Measurements from ENCODE around the gene PRMT9. TPM values are rescaled to one million over a fixed set of nuclear protein-coding genes. Genes with fewer than 3 reads are reported as not detected.

Gene PRMT9
- total RNA-seq, 3 donors from 2014 or later (not counting 1 experiment from before 2014, with no cell fraction given), result 13.4 to 16.6 (median 13.7) TPM

GRCh38 chr4:147596377-147596776 lies 87.6 kb downstream of the PRMT9 start:
- ATAC-seq (no peak), DNase-seq (peak in 1 of 2 donors; percentile 15)
- 73% methylated on average over 1 of the region's 1 CpG for WGBS (ENCODE audit: insufficient coverage)
- Mint-ChIP-seq H3K9me3 (no peaks in the 10 kb centered on the region), H3K4me1 (no peaks in the 10 kb centered on the region), H3K27me3 (ENCODE audit: low read depth in 2 of 2) (peaks cover 10 to 18% of the 10 kb centered on the region in 2 donors), H3K4me3 (no peak overlapping the region), H3K36me3 (no peaks in the 10 kb centered on the region), H3K27ac (no peak overlapping the region)
- intact Hi-C loops (cut with micrococcal nuclease), result no loop called here
- Histone ChIP-seq H3K27ac (ENCODE audit: low read length) (no peak overlapping the region), H3K9me3 (ENCODE audit: control insufficient read depth, insufficient read depth, low read length) (no peaks in the 10 kb centered on the region), H3K4me1 (ENCODE audit: control insufficient read depth, insufficient read depth, low read length) (no peaks in the 10 kb centered on the region), H3K4me3 (ENCODE audit: low read length) (no peak overlapping the region), H3K27me3 (ENCODE audit: control insufficient read depth, insufficient read depth, low read length) (no peaks in the 10 kb centered on the region), H3K36me3 (ENCODE audit: control insufficient read depth, insufficient read depth, low read length) (no peaks in the 10 kb centered on the region)
- TF ChIP-seq, protein P1, sequence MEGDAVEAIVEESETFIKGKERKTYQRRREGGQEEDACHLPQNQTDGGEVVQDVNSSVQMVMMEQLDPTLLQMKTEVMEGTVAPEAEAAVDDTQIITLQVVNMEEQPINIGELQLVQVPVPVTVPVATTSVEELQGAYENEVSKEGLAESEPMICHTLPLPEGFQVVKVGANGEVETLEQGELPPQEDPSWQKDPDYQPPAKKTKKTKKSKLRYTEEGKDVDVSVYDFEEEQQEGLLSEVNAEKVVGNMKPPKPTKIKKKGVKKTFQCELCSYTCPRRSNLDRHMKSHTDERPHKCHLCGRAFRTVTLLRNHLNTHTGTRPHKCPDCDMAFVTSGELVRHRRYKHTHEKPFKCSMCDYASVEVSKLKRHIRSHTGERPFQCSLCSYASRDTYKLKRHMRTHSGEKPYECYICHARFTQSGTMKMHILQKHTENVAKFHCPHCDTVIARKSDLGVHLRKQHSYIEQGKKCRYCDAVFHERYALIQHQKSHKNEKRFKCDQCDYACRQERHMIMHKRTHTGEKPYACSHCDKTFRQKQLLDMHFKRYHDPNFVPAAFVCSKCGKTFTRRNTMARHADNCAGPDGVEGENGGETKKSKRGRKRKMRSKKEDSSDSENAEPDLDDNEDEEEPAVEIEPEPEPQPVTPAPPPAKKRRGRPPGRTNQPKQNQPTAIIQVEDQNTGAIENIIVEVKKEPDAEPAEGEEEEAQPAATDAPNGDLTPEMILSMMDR (IDR thresholded peaks at IDR 0.05), result no peak

GRCh38 chr4:147594578-147594977 lies 89.4 kb downstream of the PRMT9 start:
- intact Hi-C loops (cut with micrococcal nuclease), result loop anchor here (5.0 kb wide), 1 partner anchor 432 kb away; no protein-coding TSS in a partner anchor
- H3K27me3 ChIP-seq (ENCODE audit: control insufficient read depth, insufficient read depth, low read length), result no peaks in the 10 kb centered on the region
- no peaks in the 10 kb centered on the region for H3K9me3 Mint-ChIP-seq
- H3K4me1 Mint-ChIP-seq, result no peaks in the 10 kb centered on the region
- TF ChIP-seq, protein P1 (IDR thresholded peaks at IDR 0.05), result no peak
- DNase-seq, result no peak
- ATAC-seq, result no peak
- no peaks in the 10 kb centered on the region for H3K36me3 Mint-ChIP-seq
- H3K9me3 ChIP-seq (ENCODE audit: control insufficient read depth, insufficient read depth, low read length), result no peaks in the 10 kb centered on the region
- H3K4me1 ChIP-seq (ENCODE audit: control insufficient read depth, insufficient read depth, low read length), result no peaks in the 10 kb centered on the region
- H3K27ac Mint-ChIP-seq, result no peak overlapping the region
- H3K27me3 Mint-ChIP-seq (ENCODE audit: low read depth in 2 of 2), result peaks cover 13 to 14% of the 10 kb centered on the region in 2 donors
- no peaks in the 10 kb centered on the region for H3K36me3 ChIP-seq (ENCODE audit: control insufficient read depth, insufficient read depth, low read length)
- no peak overlapping the region for H3K27ac ChIP-seq (ENCODE audit: low read length)
- no peak overlapping the region for H3K4me3 ChIP-seq (ENCODE audit: low read length)
- H3K4me3 Mint-ChIP-seq, result no peak overlapping the region
- 80% methylated on average over 2 of the region's 2 CpGs for WGBS (ENCODE audit: insufficient coverage)

DNA sequence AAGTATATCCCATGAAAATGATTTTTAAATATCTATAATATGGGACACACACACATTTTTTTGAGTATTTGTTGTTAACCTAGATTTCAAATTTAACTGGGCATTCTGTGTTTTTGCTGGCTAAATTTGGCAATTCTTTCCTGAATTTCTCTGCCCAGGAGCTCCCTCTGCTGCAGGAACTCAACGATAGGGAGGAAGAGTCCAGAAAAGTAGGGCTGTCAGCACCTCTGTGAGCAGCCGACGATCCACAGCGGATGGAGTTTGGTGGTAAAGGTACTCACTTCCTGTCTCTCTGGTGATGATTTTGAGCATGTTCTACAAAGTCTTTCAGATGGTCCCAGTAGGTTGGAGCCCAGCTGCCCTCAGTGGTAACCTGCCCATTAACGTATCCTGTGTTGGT lies 89.9 kb downstream of the PRMT9 start:
- H3K4me3 ChIP-seq (ENCODE audit: low read length), result no peak overlapping the region
- H3K27ac ChIP-seq (ENCODE audit: low read length), result no peak overlapping the region
- peak in 1 of 2 donors; percentile 6 for DNase-seq
- H3K9me3 Mint-ChIP-seq, result no peaks in the 10 kb centered on the region
- whole genome bisulfite sequencing (ENCODE audit: insufficient coverage), result 71% methylated on average over 5 of the region's 5 CpGs
- no peaks in the 10 kb centered on the region for H3K9me3 ChIP-seq (ENCODE audit: control insufficient read depth, insufficient read depth, low read length)
- TF ChIP-seq, protein P1 (IDR thresholded peaks at IDR 0.05), result no peak
- H3K4me1 Mint-ChIP-seq, result no peaks in the 10 kb centered on the region
- H3K36me3 Mint-ChIP-seq, result no peaks in the 10 kb centered on the region
- peaks cover 9 to 13% of the 10 kb centered on the region in 2 donors for H3K27me3 Mint-ChIP-seq (ENCODE audit: low read depth in 2 of 2)
- no peaks in the 10 kb centered on the region for H3K4me1 ChIP-seq (ENCODE audit: control insufficient read depth, insufficient read depth, low read length)
- no peaks in the 10 kb centered on the region for H3K27me3 ChIP-seq (ENCODE audit: control insufficient read depth, insufficient read depth, low read length)
- no peaks in the 10 kb centered on the region for H3K36me3 ChIP-seq (ENCODE audit: control insufficient read depth, insufficient read depth, low read length)
- no peak overlapping the region for H3K4me3 Mint-ChIP-seq
- ATAC-seq, result no peak
- no peak overlapping the region for H3K27ac Mint-ChIP-seq
- intact Hi-C loops (cut with micrococcal nuclease), result loop anchor here (5.0 kb wide), 1 partner anchor 432 kb away; no protein-coding TSS in a partner anchor

- peaks cover 3% of the 10 kb centered on the region for H3K27me3 ChIP-seq (ENCODE audit: control insufficient read depth, insufficient read depth, low read length)
- H3K9me3 Mint-ChIP-seq, result no peaks in the 10 kb centered on the region
- intact Hi-C loops (cut with micrococcal nuclease), result loop anchor here (2.0 to 5.0 kb wide), 2 partner anchors 276 to 429 kb away; no protein-coding TSS in a partner anchor
- peaks cover 9 to 13% of the 10 kb centered on the region in 2 donors for H3K27me3 Mint-ChIP-seq (ENCODE audit: low read depth in 2 of 2)
- no peak overlapping the region for H3K27ac ChIP-seq (ENCODE audit: low read length)
- TF ChIP-seq, protein P1 (IDR thresholded peaks at IDR 0.05), result no peak
- no peak for ATAC-seq
- H3K4me1 ChIP-seq (ENCODE audit: control insufficient read depth, insufficient read depth, low read length), result no peaks in the 10 kb centered on the region
- H3K4me1 Mint-ChIP-seq, result no peaks in the 10 kb centered on the region
- H3K4me3 ChIP-seq (ENCODE audit: low read length), result no peak overlapping the region
- no peak overlapping the region for H3K27ac Mint-ChIP-seq
- no peaks in the 10 kb centered on the region for H3K36me3 Mint-ChIP-seq
- H3K4me3 Mint-ChIP-seq, result no peak overlapping the region
- no peaks in the 10 kb centered on the region for H3K36me3 ChIP-seq (ENCODE audit: control insufficient read depth, insufficient read depth, low read length)
- no peaks in the 10 kb centered on the region for H3K9me3 ChIP-seq (ENCODE audit: control insufficient read depth, insufficient read depth, low read length)
- DNase-seq, result no peak
These were observed 92.9 kb downstream of the PRMT9 start for GRCh38 chr4:147591106-147591505.

Data from natural killer cell (primary cell).